Sigmoid colon (tissue), 7 donors: ENCODE data around the gene SPAG4. TPM values are rescaled to one million over a fixed set of nuclear protein-coding genes. Genes with fewer than 3 reads are reported as not detected.

Source experiments
- DNase-seq: peaks from one replicate; pipeline ENCODE4 v3.0.0-alpha.2; 2019
- H3K27ac ChIP-seq, 4 donors: fragments of 200-600 bp; sonication (generic); one replicate each; pipeline ENCODE4 v1.5.1; 2016 to 2019; ENCODE audit warnings: mild to moderate bottlenecking in 1 of 4
- H3K27me3 ChIP-seq, 3 donors: fragments of 200-600 bp; sonication (generic); one replicate each; pipeline ENCODE4 v1.5.1; 2019; ENCODE audit warnings: mild to moderate bottlenecking in 1 of 3
- H3K36me3 ChIP-seq, 4 donors: fragments of 200-600 bp; sonication (generic); one replicate each; pipeline ENCODE4 v1.5.1; 2016 to 2019
- H3K4me1 ChIP-seq, 4 donors: fragments of 200-600 bp; sonication (generic); one replicate each; pipeline ENCODE4 v1.5.1; 2017 to 2019
- H3K4me3 ChIP-seq, 4 donors: fragments of 200-600 bp; sonication (generic); one replicate each; pipeline ENCODE4 v1.5.1; 2017 to 2019; ENCODE audit warnings: mild to moderate bottlenecking in 2 of 4, moderate library complexity in 1 of 4
- H3K9me3 ChIP-seq, 4 donors: fragments of 200-600 bp in 3 of 4; sonication (generic) in 3 of 4; one replicate each; pipeline versions ENCODE4 v1.5.1 to v1.6.1; 2013 to 2019
- EP300 ChIP-seq, 4 donors: sonication (generic); formaldehyde crosslinking; IDR thresholded peaks; one replicate each; pipeline ENCODE4 v1.6.1; 2017; ENCODE audit warnings: antibody characterized with exemption in 4 of 4
- POLR2A ChIP-seq, 2 donors: fragments of 450-650 bp; IDR thresholded peaks; one replicate each; pipeline ENCODE4 v1.6.1; 2016; ENCODE audit warnings: antibody characterized with exemption in 2 of 2, mild to moderate bottlenecking in 2 of 2, moderate library complexity in 2 of 2
- POLR2AphosphoS5 ChIP-seq, 4 donors: sonication (generic); formaldehyde crosslinking; IDR thresholded peaks; one replicate each; pipeline ENCODE4 v1.6.1; 2017; ENCODE audit warnings: antibody characterized with exemption in 4 of 4
- WGBS, 2 donors: extraction: QIAGEN DNeasy Blood & Tissue Kit; methylation state at CpG; one replicate each; pipeline ENCODE4 v1.1.7; 2013; 5-methylcytosine and 5-hydroxymethylcytosine counted together
- intact Hi-C: fragments of 100-400 bp; cut with DNase I; formaldehyde crosslinking; loops from one replicate; pipeline ENCODE4 v1.15.1; 2023
- polyA plus RNA-seq, 3 donors: library from polyadenylated mRNA; stranded (reverse); fragments of 200-250 nt; gene quantifications; one replicate each; pipeline ENCODE4 v1.2.3, GENCODE V29; 2013
- total RNA-seq, 4 donors: library from RNA; depleted of rRNA; stranded (reverse); fragments of >200 nt; gene quantifications; one replicate each; pipeline ENCODE4 v1.1.0, GENCODE V29; 2016
- TF ChIP-seq, protein P1 (sequence below), 4 experiments: fragments of 450-650 bp in 3 of 4; fragments of 200-600 bp in 1 of 4; IDR thresholded peaks; one replicate each; pipeline ENCODE4 v1.5.1; 2016 to 2019; ENCODE audit warnings: antibody characterized with exemption in 4 of 4, mild to moderate bottlenecking in 3 of 4, moderate library complexity in 2 of 4
- donor health status: healthy with polysubstance abuse.
- donor health status: Bipolar disorder and iron deficiency.
- donor health status: healthy.

The SPAG4 gene
- total and polyA plus RNA-seq, 7 donors, result 3.3 to 10.5 (median 4.1) TPM; not detected in 1

DNA sequence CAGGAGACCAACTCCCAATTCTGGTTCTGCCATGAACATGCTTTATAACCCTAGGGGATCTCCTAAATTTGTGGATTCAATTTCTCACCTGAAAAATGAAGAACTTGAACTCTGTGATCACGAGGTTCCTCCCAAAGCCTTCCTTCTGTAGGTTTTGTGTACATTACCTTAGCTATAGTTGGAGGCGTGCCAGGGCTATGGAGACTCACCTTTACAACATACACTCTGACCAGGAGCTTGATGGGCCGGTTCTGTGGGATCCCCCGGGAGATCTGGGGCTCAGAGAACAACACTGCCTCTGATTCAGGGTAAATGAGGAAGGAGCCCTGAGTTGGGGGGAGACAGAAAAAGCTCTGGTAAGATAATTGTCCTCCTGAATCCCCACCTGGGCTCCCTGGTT lies 39.7 kb upstream of the SPAG4 start:
- Histone ChIP-seq H3K27ac (no peak overlapping the region), H3K4me3 (no peak overlapping the region), H3K4me1 (no peaks in the 10 kb centered on the region), H3K9me3 (peaks cover 0 to 6% (median under 1%) of the 10 kb centered on the region in 4 donors), H3K36me3 (no peaks in the 10 kb centered on the region), H3K27me3 (no peaks in the 10 kb centered on the region)
- DNase-seq, result no peak
- TF ChIP-seq POLR2A (IDR thresholded peaks at IDR 0.05) (no peak), POLR2AphosphoS5 (IDR thresholded peaks at IDR 0.05) (no peak), EP300 (IDR thresholded peaks at IDR 0.05) (no peak)
- TF ChIP-seq, protein P1, sequence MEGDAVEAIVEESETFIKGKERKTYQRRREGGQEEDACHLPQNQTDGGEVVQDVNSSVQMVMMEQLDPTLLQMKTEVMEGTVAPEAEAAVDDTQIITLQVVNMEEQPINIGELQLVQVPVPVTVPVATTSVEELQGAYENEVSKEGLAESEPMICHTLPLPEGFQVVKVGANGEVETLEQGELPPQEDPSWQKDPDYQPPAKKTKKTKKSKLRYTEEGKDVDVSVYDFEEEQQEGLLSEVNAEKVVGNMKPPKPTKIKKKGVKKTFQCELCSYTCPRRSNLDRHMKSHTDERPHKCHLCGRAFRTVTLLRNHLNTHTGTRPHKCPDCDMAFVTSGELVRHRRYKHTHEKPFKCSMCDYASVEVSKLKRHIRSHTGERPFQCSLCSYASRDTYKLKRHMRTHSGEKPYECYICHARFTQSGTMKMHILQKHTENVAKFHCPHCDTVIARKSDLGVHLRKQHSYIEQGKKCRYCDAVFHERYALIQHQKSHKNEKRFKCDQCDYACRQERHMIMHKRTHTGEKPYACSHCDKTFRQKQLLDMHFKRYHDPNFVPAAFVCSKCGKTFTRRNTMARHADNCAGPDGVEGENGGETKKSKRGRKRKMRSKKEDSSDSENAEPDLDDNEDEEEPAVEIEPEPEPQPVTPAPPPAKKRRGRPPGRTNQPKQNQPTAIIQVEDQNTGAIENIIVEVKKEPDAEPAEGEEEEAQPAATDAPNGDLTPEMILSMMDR (IDR thresholded peaks at IDR 0.05), result no peak
- intact Hi-C loops, result no loop called here
- WGBS, 2 donors, result 14 to 69% methylated on average over 4 of the region's 4 CpGs

DNA sequence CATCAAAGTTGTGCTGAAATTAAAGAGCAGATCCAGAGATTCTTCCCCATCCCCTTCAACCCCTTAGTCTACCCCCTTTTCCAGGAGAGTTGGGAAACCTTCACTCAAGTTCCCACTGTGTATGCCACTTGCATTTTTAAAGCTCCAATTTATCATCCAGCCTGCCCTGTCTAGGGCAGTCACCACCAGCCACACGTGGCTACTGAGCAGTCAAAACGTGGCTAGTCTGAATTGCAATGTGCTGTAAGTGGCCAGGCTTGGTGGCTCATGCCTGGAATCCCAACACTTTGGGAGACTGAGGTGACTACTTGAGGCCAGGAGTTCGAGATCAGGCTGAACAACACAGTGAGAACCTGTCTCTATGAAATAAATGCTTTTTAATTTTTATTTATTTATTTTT lies 38.8 kb upstream of the SPAG4 start:
- Histone ChIP-seq H3K4me3 (no peak overlapping the region), H3K27ac (no peak overlapping the region), H3K4me1 (no peaks in the 10 kb centered on the region), H3K27me3 (no peaks in the 10 kb centered on the region), H3K36me3 (no peaks in the 10 kb centered on the region), H3K9me3 (peaks cover 0 to 6% (median 2%) of the 10 kb centered on the region in 4 donors)
- TF ChIP-seq EP300 (IDR thresholded peaks at IDR 0.05), result no peak
- TF ChIP-seq POLR2A (IDR thresholded peaks at IDR 0.05), result no peak
- TF ChIP-seq POLR2AphosphoS5 (IDR thresholded peaks at IDR 0.05), result no peak
- TF ChIP-seq, protein P1 (IDR thresholded peaks at IDR 0.05), result no peak
- intact Hi-C loops, result no loop called here
- no peak for DNase-seq
- WGBS, 2 donors, result 62 to 69% methylated on average over 3 of the region's 3 CpGs

DNA sequence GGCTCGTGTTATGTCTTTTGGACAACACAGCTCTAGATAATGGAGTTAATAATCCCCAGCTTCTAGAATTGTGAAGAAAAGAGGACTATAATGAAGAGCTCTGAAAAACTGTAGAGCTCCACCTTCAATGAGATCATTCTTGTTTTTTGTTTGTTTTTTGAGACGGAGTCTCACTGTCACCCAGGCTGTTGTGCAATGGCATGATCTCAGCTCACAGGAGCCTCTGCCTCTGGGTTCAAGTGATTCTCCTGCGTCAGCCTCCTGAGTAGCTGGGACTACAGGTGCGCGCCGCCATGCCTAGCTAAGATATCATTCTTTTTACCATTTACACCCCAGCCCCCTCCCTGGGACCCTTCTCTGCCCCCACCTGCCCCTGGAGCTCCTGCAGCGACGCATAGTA lies 37.2 kb upstream of the SPAG4 start:
- intact Hi-C loops, result no loop called here
- Histone ChIP-seq H3K27me3 (no peaks in the 10 kb centered on the region), H3K27ac (no peak overlapping the region), H3K9me3 (peaks cover 0 to 4% (median 0%) of the 10 kb centered on the region in 4 donors), H3K36me3 (no peaks in the 10 kb centered on the region), H3K4me3 (no peak overlapping the region), H3K4me1 (no peaks in the 10 kb centered on the region)
- TF ChIP-seq POLR2A (IDR thresholded peaks at IDR 0.05) (no peak), POLR2AphosphoS5 (IDR thresholded peaks at IDR 0.05) (no peak), EP300 (IDR thresholded peaks at IDR 0.05) (no peak)
- TF ChIP-seq, protein P1 (IDR thresholded peaks at IDR 0.05), result no peak
- no peak for DNase-seq
- WGBS, 2 donors, result 84 to 89% methylated on average over 8 of the region's 8 CpGs

DNA sequence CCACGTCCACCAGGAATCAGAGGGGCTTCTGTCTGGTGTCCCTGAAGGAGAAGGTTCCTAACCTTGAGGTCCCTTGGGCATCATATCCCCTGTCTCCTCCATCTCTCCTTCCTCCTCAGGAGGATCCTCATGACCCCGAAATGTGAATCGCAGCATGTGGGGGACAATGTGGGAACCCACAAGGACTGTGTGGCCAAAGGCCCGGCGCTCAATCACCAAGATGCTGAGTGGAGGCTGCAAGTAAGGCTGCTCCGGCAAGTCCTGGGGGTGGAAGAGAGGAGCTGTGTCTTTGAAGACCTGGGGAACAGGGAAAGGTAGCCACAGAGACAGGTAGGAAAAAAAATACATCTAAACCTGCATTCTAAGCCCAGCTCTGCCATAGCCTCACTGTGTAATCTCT lies 36.4 kb upstream of the SPAG4 start:
- peaks cover 0 to 4% (median 0%) of the 10 kb centered on the region in 4 donors for H3K9me3 ChIP-seq
- no peaks in the 10 kb centered on the region for H3K36me3 ChIP-seq
- H3K27me3 ChIP-seq, result no peaks in the 10 kb centered on the region
- no peak overlapping the region for H3K27ac ChIP-seq
- no peak for DNase-seq
- no peak overlapping the region for H3K4me3 ChIP-seq
- WGBS, 2 donors, result 95% methylated on average over 6 of the region's 6 CpGs
- H3K4me1 ChIP-seq, result no peaks in the 10 kb centered on the region
- intact Hi-C loops, result no loop called here
- TF ChIP-seq POLR2AphosphoS5 (IDR thresholded peaks at IDR 0.05) (no peak), POLR2A (IDR thresholded peaks at IDR 0.05) (no peak), EP300 (IDR thresholded peaks at IDR 0.05) (no peak)
- TF ChIP-seq, protein P1 (IDR thresholded peaks at IDR 0.05), result no peak

DNA sequence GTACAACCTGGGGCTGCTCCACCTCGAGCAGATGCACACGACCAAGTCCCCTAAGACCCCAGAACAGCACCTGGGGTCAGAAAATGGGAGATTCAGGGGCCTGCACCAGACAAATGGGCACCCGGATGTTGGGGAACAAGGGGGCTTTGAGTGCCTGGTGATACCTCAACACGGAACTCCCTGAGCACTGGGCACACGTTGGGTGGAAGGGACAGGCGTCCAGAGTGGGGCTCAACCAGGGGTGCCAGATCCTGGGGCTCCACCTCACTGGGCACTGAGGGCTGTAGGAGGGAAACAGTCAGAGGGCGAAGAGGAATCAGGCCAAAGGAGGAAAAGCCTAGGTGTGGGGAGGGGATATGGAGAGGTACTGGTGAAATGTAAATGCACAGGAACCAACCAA lies 33.5 kb upstream of the SPAG4 start:
- H3K9me3 ChIP-seq, result peaks cover 0 to 4% (median 0%) of the 10 kb centered on the region in 4 donors
- DNase-seq, result no peak
- TF ChIP-seq POLR2A (IDR thresholded peaks at IDR 0.05) (no peak), POLR2AphosphoS5 (IDR thresholded peaks at IDR 0.05) (no peak), EP300 (IDR thresholded peaks at IDR 0.05) (no peak)
- TF ChIP-seq, protein P1 (IDR thresholded peaks at IDR 0.05), result no peak
- intact Hi-C loops, result no loop called here
- H3K27ac ChIP-seq, result no peak overlapping the region
- H3K36me3 ChIP-seq, result no peaks in the 10 kb centered on the region
- H3K4me3 ChIP-seq, result no peak overlapping the region
- 93 to 94% methylated on average over 7 of the region's 7 CpGs for WGBS, 2 donors
- H3K27me3 ChIP-seq, result no peaks in the 10 kb centered on the region
- no peaks in the 10 kb centered on the region for H3K4me1 ChIP-seq
